Sigmoid colon (tissue), 4 donors: ENCODE results near the gene ISCU.

Experiments
- CTCF ChIP-seq, 4 experiments: fragments of 450-650 bp in 3 of 4; fragments of 200-600 bp in 1 of 4; IDR thresholded peaks; one replicate each; pipeline ENCODE4 v1.5.1; 2016 to 2019; ENCODE audit warnings: antibody characterized with exemption in 4 of 4, mild to moderate bottlenecking in 3 of 4, moderate library complexity in 2 of 4
- EP300 ChIP-seq, 4 donors: sonication (generic); formaldehyde crosslinking; IDR thresholded peaks; one replicate each; pipeline ENCODE4 v1.6.1; 2017; ENCODE audit warnings: antibody characterized with exemption in 4 of 4

DNA sequence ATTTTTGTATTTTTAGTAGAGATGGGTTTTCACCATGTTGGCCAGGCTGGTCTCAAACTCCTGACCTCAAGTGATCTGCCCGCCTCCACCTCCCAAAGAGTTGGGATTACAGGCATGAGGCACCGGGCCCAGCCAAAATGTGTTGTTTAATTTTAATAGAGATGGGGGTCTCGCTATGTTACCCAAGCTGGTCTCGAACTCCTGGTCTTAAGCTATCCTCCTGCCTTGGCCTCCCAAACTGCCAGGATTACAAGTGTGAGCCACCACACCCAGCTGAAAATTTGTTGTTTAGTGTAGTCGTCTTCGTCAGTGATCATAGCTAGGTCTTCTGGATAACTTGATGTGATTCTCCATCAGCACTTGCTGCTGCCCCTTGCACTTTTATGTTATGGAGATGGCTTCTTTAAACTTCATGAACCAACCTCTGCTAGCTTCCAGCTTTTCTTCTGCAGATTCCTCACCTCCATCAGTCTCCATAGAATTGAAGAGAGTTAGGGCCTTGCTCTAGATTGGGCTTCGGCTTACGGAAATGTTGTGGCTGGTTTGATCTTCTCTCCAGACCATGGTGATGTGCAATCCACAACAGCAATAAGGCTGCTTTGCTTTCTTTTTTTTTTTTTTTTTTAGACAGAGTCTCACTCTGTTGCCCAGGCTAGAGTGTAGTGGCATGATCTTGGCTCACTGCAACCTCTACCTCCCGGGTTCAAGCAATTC is 13.0 kb downstream of the ISCU start:
- TF ChIP-seq EP300 (IDR thresholded peaks at IDR 0.05) (no peak), CTCF (IDR thresholded peaks at IDR 0.05) (no peak)
